ENCODE measurements around the gene STAB1.
"Not testable (repeated sequence)": the region's sequence is repeated elsewhere in the genome, so short reads cannot be mapped to it uniquely, and the experiment has no call there.

The STAB1 gene

GRCh38 chr3:52521881-52522650 is 26.9 kb downstream of the STAB1 start:
- FAIRE-seq (no peak), DNase-seq (ENCODE audit: extremely low spot score, insufficient read length, low read depth) (no peak)

GRCh38 chr3:52522651-52523251 is 27.6 kb downstream of the STAB1 start:
- FAIRE-seq (no peak), DNase-seq (ENCODE audit: extremely low spot score, insufficient read length, low read depth) (no peak)

- DNase-seq (ENCODE audit: extremely low spot score, insufficient read length, low read depth) = no peak
- no peak for FAIRE-seq
Measured at GRCh38 chr3:52523386-52524257, 28.5 kb downstream of the STAB1 start.

GRCh38 chr3:52524258-52524751 is 29.2 kb downstream of the STAB1 start:
- DNase-seq (ENCODE audit: extremely low spot score, insufficient read length, low read depth) = no peak
- no peak for FAIRE-seq

GRCh38 chr3:52524752-52525679 is 29.9 kb downstream of the STAB1 start:
- DNase-seq (ENCODE audit: extremely low spot score, insufficient read length, low read depth) (no peak), FAIRE-seq (no peak)

- no peak for FAIRE-seq
Measured at GRCh38 chr3:52525680-52526561, 30.8 kb downstream of the STAB1 start.

GRCh38 chr3:52526671-52527038 is 31.5 kb downstream of the STAB1 start:
- DNase-seq (ENCODE audit: extremely low spot score, insufficient read length, low read depth); FAIRE-seq: not testable (repeated sequence)

More at GRCh38 chr3:52525680-52526561, 30.8 kb downstream of the STAB1 start:
- DNase-seq (ENCODE audit: extremely low spot score, insufficient read length, low read depth) = no peak

GRCh38 chr3:52527039-52527731 is 32.0 kb downstream of the STAB1 start:
- no peak for DNase-seq (ENCODE audit: extremely low spot score, insufficient read length, low read depth)
- no peak for FAIRE-seq

- no peak for DNase-seq (ENCODE audit: extremely low spot score, insufficient read length, low read depth)
- FAIRE-seq = no peak
Measured at GRCh38 chr3:52527732-52528585, 32.8 kb downstream of the STAB1 start.

GRCh38 chr3:52528586-52529375 is 33.6 kb downstream of the STAB1 start:
- FAIRE-seq (no peak), DNase-seq (ENCODE audit: extremely low spot score, insufficient read length, low read depth) (no peak)

GRCh38 chr3:52529376-52530333 is 34.5 kb downstream of the STAB1 start:
- no peak for DNase-seq (ENCODE audit: extremely low spot score, insufficient read length, low read depth)
- no peak for FAIRE-seq

GRCh38 chr3:52530918-52531826 is 36.0 kb downstream of the STAB1 start:
- DNase-seq (ENCODE audit: extremely low spot score, insufficient read length, low read depth) = no peak
- no peak for FAIRE-seq

GRCh38 chr3:52531860-52532516 is 36.9 kb downstream of the STAB1 start:
- FAIRE-seq (no peak), DNase-seq (ENCODE audit: extremely low spot score, insufficient read length, low read depth) (no peak)

- no peak for DNase-seq (ENCODE audit: extremely low spot score, insufficient read length, low read depth)
- peak; percentile 48 for FAIRE-seq
Measured at GRCh38 chr3:52532517-52532837, 37.3 kb downstream of the STAB1 start.
